OCI-LY3 (cell line): ENCODE results near the gene PTP4A2.

Experiments
- EZH2phosphoT487 ChIP-seq: fragments of 200-600 bp; shearing (Covaris generic); IDR thresholded peaks from 2 replicates; pipeline ENCODE4 v1.6.1; 2018; ENCODE audit warnings: antibody characterized with exemption, mixed run types, low read depth
- TF ChIP-seq, protein P1 (sequence below): fragments of 200-600, 300-600 bp; sonication (generic); IDR thresholded peaks from 2 replicates; pipeline ENCODE4 v1.5.1; 2014; ENCODE audit warnings: antibody characterized with exemption, low read length, low read depth

DNA sequence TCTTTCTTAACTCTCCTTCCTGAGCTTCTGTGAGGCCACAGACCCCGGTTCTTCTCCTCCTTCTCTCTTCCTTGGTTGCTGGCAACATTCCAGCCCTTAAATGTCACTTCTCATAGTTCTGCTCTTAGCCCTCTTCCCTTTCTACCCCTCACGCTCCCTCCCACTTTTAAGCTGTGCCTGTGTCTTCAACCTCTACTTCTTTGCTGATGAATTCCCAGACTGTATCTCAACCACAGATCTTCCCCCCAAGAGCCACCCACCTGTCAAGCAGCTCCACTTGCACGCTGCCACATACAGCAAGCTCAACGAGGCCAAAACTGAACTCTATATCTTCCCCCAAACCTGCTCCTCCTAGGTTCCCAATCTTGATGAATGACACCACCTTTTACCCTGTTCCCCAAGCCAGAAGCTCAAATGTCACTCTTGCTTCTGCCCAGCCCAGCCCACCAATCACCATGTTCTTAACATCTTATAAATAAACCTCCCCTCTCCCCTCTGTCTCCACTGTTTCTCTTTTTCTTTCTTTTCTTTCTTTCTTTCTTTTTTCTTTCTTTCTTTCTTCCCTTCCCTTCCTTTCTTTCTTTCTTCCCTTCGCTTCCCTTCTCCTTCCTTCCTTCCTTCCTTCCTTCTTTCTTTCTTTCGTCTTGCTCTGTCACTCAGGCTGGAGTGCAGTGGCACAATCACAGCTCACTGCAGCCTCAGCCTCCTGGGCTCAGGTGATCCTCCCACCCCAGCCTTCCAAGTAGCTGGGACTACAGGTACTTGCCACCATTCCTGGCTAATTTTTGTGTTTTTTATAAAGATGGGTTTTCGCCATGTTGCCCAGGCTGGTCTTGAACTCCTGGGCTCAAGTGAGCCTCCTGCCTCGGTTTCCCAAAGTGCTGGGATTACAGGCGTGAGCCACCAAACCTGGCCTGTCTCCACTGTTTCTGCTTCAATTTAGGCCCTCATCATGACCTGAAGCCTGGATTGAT is 19.8 kb upstream of the PTP4A2 start:
- TF ChIP-seq, protein P1, sequence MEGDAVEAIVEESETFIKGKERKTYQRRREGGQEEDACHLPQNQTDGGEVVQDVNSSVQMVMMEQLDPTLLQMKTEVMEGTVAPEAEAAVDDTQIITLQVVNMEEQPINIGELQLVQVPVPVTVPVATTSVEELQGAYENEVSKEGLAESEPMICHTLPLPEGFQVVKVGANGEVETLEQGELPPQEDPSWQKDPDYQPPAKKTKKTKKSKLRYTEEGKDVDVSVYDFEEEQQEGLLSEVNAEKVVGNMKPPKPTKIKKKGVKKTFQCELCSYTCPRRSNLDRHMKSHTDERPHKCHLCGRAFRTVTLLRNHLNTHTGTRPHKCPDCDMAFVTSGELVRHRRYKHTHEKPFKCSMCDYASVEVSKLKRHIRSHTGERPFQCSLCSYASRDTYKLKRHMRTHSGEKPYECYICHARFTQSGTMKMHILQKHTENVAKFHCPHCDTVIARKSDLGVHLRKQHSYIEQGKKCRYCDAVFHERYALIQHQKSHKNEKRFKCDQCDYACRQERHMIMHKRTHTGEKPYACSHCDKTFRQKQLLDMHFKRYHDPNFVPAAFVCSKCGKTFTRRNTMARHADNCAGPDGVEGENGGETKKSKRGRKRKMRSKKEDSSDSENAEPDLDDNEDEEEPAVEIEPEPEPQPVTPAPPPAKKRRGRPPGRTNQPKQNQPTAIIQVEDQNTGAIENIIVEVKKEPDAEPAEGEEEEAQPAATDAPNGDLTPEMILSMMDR = no peak
- no peak for TF ChIP-seq EZH2phosphoT487
